GM12892 (cell line): Measurements from ENCODE around the gene ZNF580.

Experiments used
- DNase-seq: peaks from one replicate; pipeline ENCODE4 v3.0.0; 2011; ENCODE audit not compliant: insufficient read length
- FAIRE-seq: peaks from 2 replicates; lab custom pipeline; 2011; peaks lifted over from hg19 to GRCh38; lab: Jason Lieb, UNC
- POLR2A ChIP-seq: IDR thresholded peaks from 2 replicates; pipeline ENCODE4 v1.6.1; 2011; ENCODE audit warnings: low read depth, low read length, control low read depth
- POLR2AphosphoS5 ChIP-seq: IDR thresholded peaks from 2 replicates; pipeline ENCODE4 v1.6.1; 2011; ENCODE audit warnings: low read depth, low read length, control low read depth
- TAF1 ChIP-seq: IDR thresholded peaks from 2 replicates; pipeline ENCODE4 v1.6.1; 2011; ENCODE audit warnings: low read depth, mild to moderate bottlenecking, control low read depth, low read length, borderline replicate concordance

Gene ZNF580

DNA sequence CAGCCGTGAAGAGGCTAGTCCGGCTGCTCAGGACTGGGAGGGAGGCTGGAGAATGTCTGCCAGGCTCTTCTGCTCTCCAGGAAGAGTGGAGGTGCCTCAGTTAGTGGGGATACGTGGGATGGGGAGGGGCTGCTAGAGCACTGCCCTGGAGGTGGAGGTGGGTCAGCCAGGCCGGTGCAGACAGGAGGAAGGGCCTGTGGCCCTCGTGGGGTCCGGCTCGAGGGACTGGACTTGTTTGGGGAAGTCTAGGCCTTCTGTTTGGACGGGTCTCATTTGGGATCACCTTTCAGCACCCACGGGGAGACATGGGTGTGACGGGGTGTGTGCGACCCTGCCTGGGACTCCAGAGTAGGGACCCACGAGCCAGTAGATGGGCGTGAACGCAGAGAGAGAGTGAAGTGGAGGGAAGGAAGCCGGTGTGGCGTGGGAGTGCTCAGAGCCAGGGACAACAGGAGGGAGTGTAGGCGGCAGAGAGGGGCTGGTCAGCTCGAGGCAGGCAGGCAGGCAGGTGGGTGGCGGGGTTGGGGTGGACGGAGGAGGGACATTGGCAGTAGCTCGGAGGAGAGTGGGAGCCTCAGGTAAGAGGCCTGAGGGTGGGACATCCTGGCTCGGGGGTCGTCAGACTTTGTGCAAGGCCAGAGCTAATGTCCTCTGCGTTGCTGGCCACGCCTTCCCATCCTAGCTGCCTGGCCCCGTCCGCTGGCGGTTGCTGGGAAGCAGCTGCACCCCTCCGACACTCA, 45.7 kb downstream of the ZNF580 start:
- TF ChIP-seq POLR2AphosphoS5 (no peak), POLR2A (no peak), TAF1 (no peak)
- FAIRE-seq (no peak), DNase-seq (no peak)

DNA sequence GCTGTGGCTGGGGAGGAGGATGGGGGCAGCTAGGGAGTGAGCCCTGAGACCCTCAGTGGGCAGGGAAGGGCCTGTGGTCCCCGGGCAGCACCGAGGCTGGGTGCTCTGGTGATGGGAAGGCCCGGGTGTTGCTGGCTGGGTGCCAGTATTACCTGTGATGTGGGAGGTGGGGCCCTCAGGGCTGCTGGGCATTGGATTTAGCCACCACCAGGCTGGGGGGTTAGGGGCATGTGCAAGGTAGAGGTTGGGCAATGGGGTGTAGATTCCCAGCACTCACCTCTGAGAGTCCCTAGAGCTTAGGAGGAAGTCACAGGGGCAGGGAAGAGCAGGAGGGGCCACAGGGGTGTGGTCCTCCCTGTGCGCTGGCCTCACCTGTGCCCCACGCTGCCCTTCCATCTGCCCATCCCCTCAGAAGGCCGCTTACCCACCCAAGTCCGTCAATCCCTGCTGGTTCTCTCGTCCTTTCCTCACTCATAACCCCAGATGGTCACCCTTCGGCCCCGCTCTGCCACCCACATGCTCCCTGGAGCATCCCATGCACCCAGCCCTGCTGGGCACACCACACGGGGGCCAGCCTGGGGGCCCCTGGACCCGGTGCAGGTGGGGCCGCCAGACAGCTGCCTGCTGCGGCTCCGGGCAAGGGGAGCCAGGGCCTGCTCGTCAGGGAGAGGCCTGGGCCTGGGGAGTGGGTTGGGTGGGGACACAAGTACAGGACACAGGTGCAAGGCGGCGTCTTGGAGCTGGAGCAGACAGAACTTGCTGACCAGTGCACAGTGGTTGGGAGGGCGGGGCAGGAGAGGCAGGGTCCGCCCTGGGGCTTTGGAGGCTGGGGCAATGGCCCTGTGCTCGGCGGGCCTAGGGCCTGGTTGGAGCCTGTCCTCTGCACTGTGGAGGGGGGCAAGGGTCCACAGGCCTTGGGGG, 46.7 kb downstream of the ZNF580 start:
- DNase-seq (no peak), FAIRE-seq (no peak)
- TF ChIP-seq POLR2AphosphoS5 (no peak), TAF1 (no peak)

DNA sequence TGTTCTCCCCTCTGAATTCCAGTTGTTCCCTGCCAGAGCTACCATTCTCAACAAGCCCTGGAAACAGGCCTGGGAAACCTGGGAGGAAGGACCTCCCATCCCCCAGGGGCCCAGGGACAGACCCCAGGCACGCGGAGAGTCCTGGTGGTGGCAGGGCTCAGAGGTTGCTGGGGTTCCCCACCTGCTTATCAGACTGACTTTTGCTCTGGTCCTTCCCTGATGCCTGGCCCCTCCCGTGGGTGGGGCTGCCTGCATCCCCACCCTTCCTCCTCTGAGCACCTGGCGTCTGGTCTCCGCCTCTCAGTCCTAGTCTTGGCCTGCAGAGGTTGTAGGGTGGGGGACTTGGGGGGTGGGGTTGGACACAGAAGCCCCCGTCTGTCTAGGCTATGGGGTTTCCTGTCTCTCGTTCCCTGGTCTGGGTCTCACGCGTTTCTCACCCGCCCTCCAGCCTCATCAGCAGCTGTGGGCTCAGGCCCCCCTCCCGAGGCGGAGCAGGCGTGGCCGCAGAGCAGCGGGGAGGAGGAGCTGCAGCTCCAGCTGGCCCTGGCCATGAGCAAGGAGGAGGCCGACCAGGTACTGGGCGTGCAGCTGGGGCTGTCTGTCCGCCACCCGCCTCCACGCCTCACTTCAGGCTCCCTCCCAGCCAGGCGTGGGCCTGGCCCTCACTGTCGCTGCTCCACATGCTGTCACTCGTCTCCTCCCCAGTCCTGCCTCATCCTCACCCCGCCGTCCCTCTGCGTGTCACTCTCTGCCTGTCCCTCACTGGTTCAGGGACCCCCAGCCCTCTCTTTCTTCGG, 47.8 kb downstream of the ZNF580 start:
- TF ChIP-seq POLR2A (no peak), TAF1 (no peak), POLR2AphosphoS5 (no peak)
- DNase-seq: no peak
- FAIRE-seq: no peak

DNA sequence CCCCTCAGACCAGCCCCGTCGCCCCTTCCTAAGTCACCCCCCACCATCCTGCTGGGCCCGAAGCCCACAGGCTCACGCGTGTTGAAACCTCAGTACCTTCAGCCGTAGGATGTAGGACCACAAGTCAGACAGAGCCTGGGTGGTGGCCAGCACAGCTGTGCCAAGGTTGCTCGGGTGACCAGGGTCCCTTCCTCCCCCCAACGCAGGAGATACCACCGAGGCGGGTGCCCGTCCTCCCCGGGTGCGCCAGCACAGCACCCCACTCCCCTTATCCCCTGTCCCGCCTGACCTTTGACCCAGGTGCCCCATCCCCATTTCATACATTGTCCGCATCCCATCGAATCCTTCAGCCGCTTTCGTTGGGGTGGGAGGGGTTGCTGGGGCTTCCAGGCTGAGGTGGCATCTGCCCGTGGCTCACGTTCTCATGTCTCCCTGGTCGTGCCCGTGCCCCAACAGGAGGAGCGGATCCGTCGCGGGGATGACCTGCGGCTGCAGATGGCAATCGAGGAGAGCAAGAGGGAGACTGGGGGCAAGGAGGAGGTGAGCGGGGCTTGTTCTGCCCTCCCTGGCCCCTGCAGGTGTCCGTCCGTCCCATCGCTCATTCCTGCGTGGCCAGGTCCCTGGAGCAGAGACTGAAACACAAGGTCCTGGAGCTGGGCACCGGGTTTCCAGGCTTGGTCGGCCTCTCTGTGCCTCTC, 48.8 kb downstream of the ZNF580 start:
- no peak for TF ChIP-seq POLR2A
- no peak for TF ChIP-seq POLR2AphosphoS5
- TF ChIP-seq TAF1: no peak
- no peak for FAIRE-seq

DNA sequence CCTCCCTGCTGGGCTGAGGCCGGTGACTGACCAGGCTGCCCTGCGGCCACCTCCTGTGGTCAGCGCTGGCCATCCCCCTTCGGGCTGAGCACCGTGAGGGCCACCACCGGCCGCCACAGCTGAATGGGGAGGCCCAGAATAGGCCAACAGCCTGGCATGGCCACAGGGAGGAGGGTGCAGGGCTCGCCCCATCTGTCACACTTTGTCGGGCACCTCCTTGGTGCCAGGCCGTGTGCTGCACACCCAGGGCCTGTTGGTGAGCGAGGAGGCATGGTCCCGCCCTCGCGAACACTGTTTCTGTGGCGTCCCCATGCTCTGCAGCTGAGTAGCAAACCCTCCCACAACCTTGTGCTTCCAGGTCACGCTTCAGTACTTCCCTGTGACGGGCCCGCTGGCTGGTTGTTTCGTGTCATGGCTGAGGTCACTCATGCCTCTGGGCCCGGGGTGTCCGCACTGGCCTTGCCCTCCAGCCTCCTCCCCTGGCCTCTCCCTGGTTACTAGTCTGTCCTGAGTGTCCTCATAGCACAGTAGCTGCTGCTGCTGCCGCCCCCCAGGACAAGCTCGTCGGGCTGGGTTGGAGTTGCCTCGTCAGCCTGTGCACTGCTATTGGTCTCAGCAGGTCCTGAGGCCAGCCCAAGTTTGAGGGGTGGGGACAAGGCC, 49.4 kb downstream of the ZNF580 start:
- FAIRE-seq: no peak
- TF ChIP-seq TAF1 (no peak), POLR2AphosphoS5 (no peak), POLR2A (no peak)
- no peak for DNase-seq

More for the DNA sequence above, 48.8 kb downstream of the ZNF580 start:
- no peak for DNase-seq

DNA sequence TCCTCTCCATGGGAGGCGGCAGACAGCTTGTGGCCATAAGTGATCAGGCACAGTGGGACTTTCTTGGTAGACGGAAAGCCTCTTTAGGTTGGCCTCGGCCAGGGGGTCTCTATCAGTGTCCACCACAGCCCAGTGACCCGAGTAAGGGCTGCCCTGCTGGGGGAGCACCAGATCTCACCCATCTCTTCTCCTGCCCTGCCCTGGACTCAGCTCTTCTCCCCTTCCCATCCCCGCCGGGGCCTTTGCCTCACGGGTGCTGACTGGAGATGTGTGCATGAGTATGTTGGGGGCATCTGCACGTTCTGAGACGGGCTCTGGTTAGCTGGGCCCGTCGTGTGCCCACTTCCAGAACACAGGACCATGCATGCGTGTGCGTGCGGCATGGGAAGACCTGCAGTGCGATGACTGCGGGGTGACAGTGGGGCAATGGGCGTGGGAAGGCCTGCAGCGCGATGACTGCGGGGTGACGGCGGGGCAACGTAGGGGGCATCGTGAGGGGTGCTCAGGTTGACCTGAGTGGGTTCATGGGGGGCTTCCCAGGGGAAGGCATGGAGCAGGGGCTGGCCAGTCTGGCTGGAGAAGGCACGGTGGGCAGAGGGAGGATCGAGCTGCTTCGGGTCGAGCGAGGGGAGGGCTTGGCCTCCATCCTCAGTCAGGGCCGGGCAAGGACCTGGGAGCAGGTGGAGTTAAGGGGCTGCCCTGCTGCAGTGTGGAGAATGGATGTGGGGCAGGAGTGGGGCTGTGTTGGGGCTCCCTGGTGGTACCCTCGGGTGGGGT, 50.2 kb downstream of the ZNF580 start:
- TF ChIP-seq POLR2AphosphoS5 (no peak), POLR2A (no peak), TAF1 (no peak)
- FAIRE-seq: no peak
- DNase-seq: no peak

DNA sequence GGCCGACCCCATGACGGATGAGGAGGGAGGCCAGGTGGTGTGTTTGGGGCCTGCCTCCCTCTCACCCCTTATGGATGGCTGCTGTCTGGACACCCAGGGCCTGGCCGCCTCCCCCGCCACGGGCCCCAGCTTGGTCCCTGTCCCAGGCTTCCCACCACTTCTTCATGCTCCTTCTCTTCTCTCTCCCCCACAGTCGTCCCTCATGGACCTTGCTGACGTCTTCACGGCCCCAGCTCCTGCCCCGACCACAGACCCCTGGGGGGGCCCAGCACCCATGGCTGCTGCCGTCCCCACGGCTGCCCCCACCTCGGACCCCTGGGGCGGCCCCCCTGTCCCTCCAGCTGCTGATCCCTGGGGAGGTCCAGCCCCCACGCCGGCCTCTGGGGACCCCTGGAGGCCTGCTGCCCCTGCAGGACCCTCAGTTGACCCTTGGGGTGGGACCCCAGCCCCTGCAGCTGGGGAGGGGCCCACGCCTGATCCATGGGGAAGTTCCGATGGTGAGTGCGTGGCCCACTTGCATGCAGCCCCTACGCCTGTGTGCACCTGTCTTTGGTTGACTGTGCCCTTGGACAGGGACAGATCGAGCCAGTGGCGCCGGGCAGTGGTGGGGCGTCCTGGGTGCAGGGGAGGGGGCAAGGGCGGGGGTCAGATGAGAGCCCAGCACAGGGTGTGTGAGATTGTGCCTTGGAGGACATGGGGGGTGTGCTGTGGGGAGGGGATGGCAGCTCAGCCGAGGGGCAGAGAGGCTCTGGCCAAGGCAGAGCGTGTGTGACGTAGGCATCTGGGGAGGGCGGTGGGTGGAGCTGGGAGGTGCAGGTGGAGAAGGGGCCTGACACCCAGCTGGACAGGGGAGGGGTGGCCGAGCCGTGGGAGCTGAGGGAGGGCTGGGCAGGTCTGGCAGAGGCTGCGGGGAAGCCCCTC, 51.0 kb downstream of the ZNF580 start:
- FAIRE-seq: no peak
- no peak for DNase-seq
- TF ChIP-seq TAF1 (no peak), POLR2AphosphoS5 (no peak), POLR2A (no peak)

DNA sequence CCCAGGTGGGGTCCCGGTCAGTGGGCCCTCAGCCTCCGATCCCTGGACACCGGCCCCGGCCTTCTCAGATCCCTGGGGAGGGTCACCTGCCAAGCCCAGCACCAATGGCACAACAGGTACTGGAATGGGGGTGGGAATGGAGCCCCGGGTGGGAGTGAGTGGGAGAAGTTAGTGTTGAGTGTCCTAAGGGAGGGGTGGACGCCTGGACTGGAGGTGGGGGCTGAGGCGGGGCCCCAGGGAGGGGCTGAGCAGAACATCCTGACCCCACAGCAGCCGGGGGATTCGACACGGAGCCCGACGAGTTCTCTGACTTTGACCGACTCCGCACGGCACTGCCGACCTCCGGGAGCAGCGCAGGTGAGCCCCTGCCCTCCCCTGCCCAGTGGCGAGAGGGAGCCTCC, 51.9 kb downstream of the ZNF580 start:
- no peak for DNase-seq
- TF ChIP-seq POLR2A: no peak
- TF ChIP-seq TAF1: no peak
- TF ChIP-seq POLR2AphosphoS5: no peak
- FAIRE-seq: no peak
